Measurements from ENCODE around the gene NOC4L. TPM values are rescaled to one million over a fixed set of nuclear protein-coding genes. Genes with fewer than 3 reads are reported as not detected.

NOC4L gene
- total RNA-seq, 1 experiment from 2014 or later: 41.4 TPM

DNA sequence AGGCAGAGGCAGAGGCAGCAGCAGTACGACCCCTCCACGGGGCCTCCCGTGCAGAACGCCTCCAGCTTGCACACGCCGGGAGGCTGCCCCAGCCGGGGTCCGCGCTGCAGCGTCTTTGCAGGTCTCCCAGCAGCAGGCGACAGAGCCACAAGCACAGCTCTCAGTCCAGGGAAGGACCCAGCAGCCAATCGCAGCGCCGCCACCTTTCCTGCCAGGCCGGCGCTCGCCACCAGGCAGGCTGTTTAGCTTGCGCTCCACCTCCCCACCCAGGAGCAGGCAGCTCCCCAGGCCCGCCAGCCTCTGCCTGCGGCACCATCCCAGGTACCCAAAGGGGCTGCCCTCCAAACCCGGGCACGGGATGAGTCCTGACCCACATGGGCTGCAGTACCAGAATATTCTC, 25.4 kb upstream of the NOC4L start (continued):
- TF ChIP-seq ZNF281 (CRISPR knock-in tag; IDR thresholded peaks at IDR 0.05): no peak
- no peak for TF ChIP-seq ZNF138 (CRISPR knock-in tag; conservative IDR thresholded peaks at IDR 0.05)
- TF ChIP-seq STAT6 (CRISPR knock-in tag; conservative IDR thresholded peaks at IDR 0.05; ENCODE audit: low read depth): no peak

GRCh38 chr12:132121283-132121682, 23.0 kb upstream of the NOC4L start:
- Mint-ChIP-seq H3K27me3 (ENCODE audit: low read depth) (no peaks in the 10 kb centered on the region; the same call in 1 of the 2 replicates), H3K4me3 (no peak overlapping the region), H3K36me3 (peaks cover 32% of the 10 kb centered on the region), H3K4me1 (no peaks in the 10 kb centered on the region), H3K9me3 (peaks cover 2% of the 10 kb centered on the region; the same call in 1 of the 2 replicates), H3K27ac (no peak overlapping the region)
- POLR2A ChIA-PET: no interaction called here
- CTCF ChIA-PET: no interaction called here
- DNase-seq (ENCODE audit: low spot score) (no peak), ATAC-seq (no peak)
- TF ChIP-seq GRHL2 (CRISPR knock-in tag; IDR thresholded peaks at IDR 0.05; ENCODE audit: insufficient replicate concordance, severe bottlenecking): no peak
- TF ChIP-seq CREM (CRISPR knock-in tag; IDR thresholded peaks at IDR 0.05): no peak
- TF ChIP-seq RORB (CRISPR knock-in tag; IDR thresholded peaks at IDR 0.05): no peak

DNA sequence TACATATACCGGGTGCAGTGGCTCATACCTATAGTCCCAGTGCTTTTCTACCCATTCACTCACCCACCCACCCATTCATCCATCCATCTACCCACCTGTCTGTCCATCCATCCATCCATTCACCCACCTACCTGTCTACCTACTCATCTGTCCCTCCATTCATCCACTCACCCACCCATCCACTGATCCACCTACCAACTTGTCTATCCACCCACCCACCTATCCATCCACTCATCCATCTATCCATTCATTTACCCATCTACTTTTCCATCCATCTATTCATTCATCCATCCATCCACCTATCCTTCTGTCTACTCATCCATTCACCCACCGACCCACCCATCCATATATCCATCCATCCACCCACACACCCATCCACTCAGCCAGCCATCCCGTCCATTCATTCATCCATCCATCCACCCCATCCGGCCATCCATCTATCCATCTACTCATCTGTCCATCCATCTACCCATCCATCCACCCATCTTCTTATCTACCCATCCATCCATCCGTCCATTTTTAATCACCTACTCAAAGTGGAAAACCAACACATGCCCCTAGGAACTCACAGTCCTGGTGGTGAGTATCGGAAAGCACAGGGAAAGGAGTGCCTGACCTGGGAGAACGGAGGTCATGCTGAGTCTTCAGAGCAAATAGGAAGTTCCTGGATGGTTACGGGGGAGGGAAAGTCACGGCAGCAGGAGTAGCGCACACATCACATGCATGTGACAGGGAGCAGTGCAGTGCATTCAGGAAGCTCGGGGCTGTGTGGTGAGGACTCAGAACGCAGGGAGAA, 20.1 kb upstream of the NOC4L start:
- Mint-ChIP-seq H3K36me3 (peaks cover 57% of the 10 kb centered on the region), H3K4me1 (no peaks in the 10 kb centered on the region), H3K9me3 (peaks cover 24% of the 10 kb centered on the region), H3K27ac (no peak overlapping the region), H3K27me3 (ENCODE audit: low read depth) (peaks cover 8% of the 10 kb centered on the region), H3K4me3 (no peak overlapping the region)
- DNase-seq (ENCODE audit: low spot score) (no peak), ATAC-seq (no peak)
- ChIA-PET POLR2A (no interaction called here), CTCF (no interaction called here)
- no peak for TF ChIP-seq ZNF425 (CRISPR knock-in tag; conservative IDR thresholded peaks at IDR 0.05)
- TF ChIP-seq ZNF317 (CRISPR knock-in tag; IDR thresholded peaks at IDR 0.05; ENCODE audit: borderline replicate concordance, low read depth): peak; percentile 72; the same call in 1 of the 2 replicates

- H3K9me3 Mint-ChIP-seq: peaks cover 31% of the 10 kb centered on the region
- no peak for ATAC-seq
- DNase-seq (ENCODE audit: low spot score): no peak
- no peak for TF ChIP-seq FOXP1 (CRISPR knock-in tag; IDR thresholded peaks at IDR 0.05; ENCODE audit: borderline replicate concordance)
- TF ChIP-seq, protein P1, sequence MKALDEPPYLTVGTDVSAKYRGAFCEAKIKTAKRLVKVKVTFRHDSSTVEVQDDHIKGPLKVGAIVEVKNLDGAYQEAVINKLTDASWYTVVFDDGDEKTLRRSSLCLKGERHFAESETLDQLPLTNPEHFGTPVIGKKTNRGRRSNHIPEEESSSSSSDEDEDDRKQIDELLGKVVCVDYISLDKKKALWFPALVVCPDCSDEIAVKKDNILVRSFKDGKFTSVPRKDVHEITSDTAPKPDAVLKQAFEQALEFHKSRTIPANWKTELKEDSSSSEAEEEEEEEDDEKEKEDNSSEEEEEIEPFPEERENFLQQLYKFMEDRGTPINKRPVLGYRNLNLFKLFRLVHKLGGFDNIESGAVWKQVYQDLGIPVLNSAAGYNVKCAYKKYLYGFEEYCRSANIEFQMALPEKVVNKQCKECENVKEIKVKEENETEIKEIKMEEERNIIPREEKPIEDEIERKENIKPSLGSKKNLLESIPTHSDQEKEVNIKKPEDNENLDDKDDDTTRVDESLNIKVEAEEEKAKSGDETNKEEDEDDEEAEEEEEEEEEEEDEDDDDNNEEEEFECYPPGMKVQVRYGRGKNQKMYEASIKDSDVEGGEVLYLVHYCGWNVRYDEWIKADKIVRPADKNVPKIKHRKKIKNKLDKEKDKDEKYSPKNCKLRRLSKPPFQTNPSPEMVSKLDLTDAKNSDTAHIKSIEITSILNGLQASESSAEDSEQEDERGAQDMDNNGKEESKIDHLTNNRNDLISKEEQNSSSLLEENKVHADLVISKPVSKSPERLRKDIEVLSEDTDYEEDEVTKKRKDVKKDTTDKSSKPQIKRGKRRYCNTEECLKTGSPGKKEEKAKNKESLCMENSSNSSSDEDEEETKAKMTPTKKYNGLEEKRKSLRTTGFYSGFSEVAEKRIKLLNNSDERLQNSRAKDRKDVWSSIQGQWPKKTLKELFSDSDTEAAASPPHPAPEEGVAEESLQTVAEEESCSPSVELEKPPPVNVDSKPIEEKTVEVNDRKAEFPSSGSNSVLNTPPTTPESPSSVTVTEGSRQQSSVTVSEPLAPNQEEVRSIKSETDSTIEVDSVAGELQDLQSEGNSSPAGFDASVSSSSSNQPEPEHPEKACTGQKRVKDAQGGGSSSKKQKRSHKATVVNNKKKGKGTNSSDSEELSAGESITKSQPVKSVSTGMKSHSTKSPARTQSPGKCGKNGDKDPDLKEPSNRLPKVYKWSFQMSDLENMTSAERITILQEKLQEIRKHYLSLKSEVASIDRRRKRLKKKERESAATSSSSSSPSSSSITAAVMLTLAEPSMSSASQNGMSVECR (CRISPR knock-in tag; IDR thresholded peaks at IDR 0.05; ENCODE audit: borderline replicate concordance): no peak
- no peak for TF ChIP-seq TCF7 (CRISPR knock-in tag; IDR thresholded peaks at IDR 0.05; ENCODE audit: low read depth)
- TF ChIP-seq SMAD4 (CRISPR knock-in tag; IDR thresholded peaks at IDR 0.05): no peak
- no peak for TF ChIP-seq ZNF396 (CRISPR knock-in tag; IDR thresholded peaks at IDR 0.05; ENCODE audit: borderline replicate concordance)
- CTCF ChIA-PET: no interaction called here
- peaks cover 64% of the 10 kb centered on the region for H3K36me3 Mint-ChIP-seq
- H3K27ac Mint-ChIP-seq: no peak overlapping the region
- H3K4me3 Mint-ChIP-seq: no peak overlapping the region
- peaks cover 12% of the 10 kb centered on the region for H3K27me3 Mint-ChIP-seq (ENCODE audit: low read depth)
- POLR2A ChIA-PET: interaction anchor here (0.7 kb wide), 1 partner anchor 17 kb away, joined by 3 read pairs; no protein-coding TSS in a partner anchor
- no peaks in the 10 kb centered on the region for H3K4me1 Mint-ChIP-seq
These were observed 19.4 kb upstream of the NOC4L start for GRCh38 chr12:132124766-132125425.
